Natural killer cell (primary cell): ENCODE results near the gene ZNF511. TPM values are rescaled to one million over a fixed set of nuclear protein-coding genes. Genes with fewer than 3 reads are reported as not detected.
A peak's percentile ranks its signal among the peaks of the same experiment; 100 is the strongest.

Experiments
- ATAC-seq, 3 donors: fragments of 150-1000 bp in 2 of 3; fragments of 200-7000 bp in 1 of 3; cut with Tn5 transposase; 1 replicate in 1 of 3; 2 replicates in 2 of 3; pipeline ENCODE4 v1.10.0; 2021; ENCODE audit warnings: mild to moderate bottlenecking in 2 of 3, moderate library complexity in 2 of 3
- DNase-seq, 2 donors: peaks; one replicate each; pipeline versions ENCODE4 v3.0.0 to v3.0.0-alpha.2; 2013 to 2021; ENCODE audit warnings: mixed read lengths in 1 of 2
- H3K27ac ChIP-seq: one replicate; pipeline ENCODE4 v1.5.1; 2013; ENCODE audit warnings: mild to moderate bottlenecking, low read length
- H3K27me3 ChIP-seq: one replicate; pipeline ENCODE4 v1.6.1; 2013; ENCODE audit warnings: low read length; ENCODE audit not compliant: control insufficient read depth, insufficient read depth
- H3K36me3 ChIP-seq: one replicate; pipeline ENCODE4 v1.6.1; 2013; ENCODE audit warnings: low read length; ENCODE audit not compliant: control insufficient read depth, insufficient read depth
- H3K4me1 ChIP-seq: one replicate; pipeline ENCODE4 v1.6.1; 2013; ENCODE audit warnings: low read length; ENCODE audit not compliant: control insufficient read depth, insufficient read depth
- H3K4me3 ChIP-seq: one replicate; pipeline ENCODE4 v1.5.1; 2013; ENCODE audit warnings: low read length
- H3K9me3 ChIP-seq: one replicate; pipeline ENCODE4 v1.6.1; 2013; ENCODE audit warnings: low read length; ENCODE audit not compliant: control insufficient read depth, insufficient read depth
- H3K27ac Mint-ChIP-seq, 2 donors: one replicate each; pipeline ENCODE4 v1.8.0; 2022; ENCODE audit warnings: mild to moderate bottlenecking in 2 of 2, mixed read lengths in 2 of 2, moderate library complexity in 1 of 2
- H3K27me3 Mint-ChIP-seq, 2 donors: one replicate each; pipeline ENCODE4 v1.8.0; 2022; ENCODE audit warnings: low read depth in 2 of 2, mixed read lengths in 2 of 2
- H3K36me3 Mint-ChIP-seq: one replicate; pipeline ENCODE4 v1.8.0; 2022; ENCODE audit warnings: mixed read lengths
- H3K4me1 Mint-ChIP-seq, 2 donors: one replicate each; pipeline ENCODE4 v1.8.0; 2022; ENCODE audit warnings: mixed read lengths in 2 of 2
- H3K4me3 Mint-ChIP-seq: one replicate; pipeline ENCODE4 v1.8.0; 2022; ENCODE audit warnings: mild to moderate bottlenecking, moderate library complexity, mixed read lengths
- H3K9me3 Mint-ChIP-seq, 2 donors: one replicate each; pipeline ENCODE4 v1.8.0; 2022; ENCODE audit warnings: mixed read lengths in 2 of 2
- whole genome bisulfite sequencing: methylation state at CpG from one replicate; pipeline ENCODE4 v1.1.7; 2013; ENCODE audit warnings: missing lambda C conversion rate; ENCODE audit not compliant: insufficient coverage; 5-methylcytosine and 5-hydroxymethylcytosine counted together
- intact Hi-C: fragments of 100-400 bp; cut with micrococcal nuclease; formaldehyde crosslinking; loops from one replicate; pipeline ENCODE4 v1.14.2; 2022
- total RNA-seq, 4 donors: library from RNA; stranded (reverse); fragments of 120-200 nt in 1 of 4; gene quantifications; one replicate each; pipeline versions ENCODE4 v1.2.3 to v1.2.4, GENCODE V29; 2013 to 2022
- TF ChIP-seq, protein P1 (sequence below): fragments of 200-600 bp; IDR thresholded peaks from one replicate; pipeline ENCODE4 v1.8.0; 2022; ENCODE audit warnings: antibody characterized with exemption

Gene ZNF511
- total RNA-seq, 3 donors from 2014 or later (not counting 1 experiment from before 2014, with no cell fraction given) = 28.1 to 39.0 (median 32.4) TPM

DNA sequence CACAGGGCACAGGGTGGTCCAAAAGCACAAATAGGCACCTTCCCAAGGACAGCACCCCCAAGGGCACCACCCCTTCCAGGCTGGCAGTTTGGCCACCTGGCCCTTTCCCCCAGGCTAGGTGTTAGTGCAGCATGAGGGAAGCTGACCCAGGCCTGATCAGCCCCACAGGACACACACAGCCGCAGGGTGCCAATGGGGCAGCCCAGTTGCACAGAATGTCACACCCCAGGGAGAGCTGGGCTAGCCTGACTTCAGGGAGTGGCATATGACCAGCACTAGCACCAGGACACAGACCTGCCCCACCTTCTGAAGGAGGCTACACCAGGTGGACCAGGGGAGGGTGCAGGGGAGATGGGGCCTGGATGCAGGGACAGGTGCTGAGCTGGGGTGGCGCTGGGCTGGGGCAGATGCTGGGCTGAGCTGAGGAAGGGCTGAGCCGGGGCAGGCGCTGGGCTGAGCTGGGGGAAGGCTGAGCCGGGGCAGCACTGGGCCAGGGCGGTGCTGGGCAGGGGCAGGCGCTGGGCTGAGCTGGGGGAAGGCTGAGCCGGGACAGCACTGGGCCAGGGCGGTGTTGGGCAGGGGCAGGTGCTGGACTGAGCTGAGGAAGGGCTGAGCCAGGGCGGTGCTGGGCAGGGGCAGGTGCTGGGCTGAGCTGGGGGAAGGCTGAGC lies 28.2 kb upstream of the ZNF511 start:
- Mint-ChIP-seq H3K27ac (peak overlapping the region; percentile 98), H3K9me3 (no peaks in the 10 kb centered on the region), H3K4me3 (peak overlapping the region; percentile 92), H3K36me3 (peaks cover 6% of the 10 kb centered on the region), H3K4me1 (peaks cover 28 to 39% of the 10 kb centered on the region in 2 donors), H3K27me3 (no peaks in the 10 kb centered on the region)
- Histone ChIP-seq H3K9me3 (no peaks in the 10 kb centered on the region), H3K27me3 (no peaks in the 10 kb centered on the region), H3K27ac (peak overlapping the region; percentile 95), H3K4me1 (peaks cover 48% of the 10 kb centered on the region), H3K36me3 (peaks cover 41% of the 10 kb centered on the region), H3K4me3 (no peak overlapping the region)
- 78% methylated on average over 10 of the region's 10 CpGs for WGBS
- intact Hi-C loops = no loop called here
- TF ChIP-seq, protein P1, sequence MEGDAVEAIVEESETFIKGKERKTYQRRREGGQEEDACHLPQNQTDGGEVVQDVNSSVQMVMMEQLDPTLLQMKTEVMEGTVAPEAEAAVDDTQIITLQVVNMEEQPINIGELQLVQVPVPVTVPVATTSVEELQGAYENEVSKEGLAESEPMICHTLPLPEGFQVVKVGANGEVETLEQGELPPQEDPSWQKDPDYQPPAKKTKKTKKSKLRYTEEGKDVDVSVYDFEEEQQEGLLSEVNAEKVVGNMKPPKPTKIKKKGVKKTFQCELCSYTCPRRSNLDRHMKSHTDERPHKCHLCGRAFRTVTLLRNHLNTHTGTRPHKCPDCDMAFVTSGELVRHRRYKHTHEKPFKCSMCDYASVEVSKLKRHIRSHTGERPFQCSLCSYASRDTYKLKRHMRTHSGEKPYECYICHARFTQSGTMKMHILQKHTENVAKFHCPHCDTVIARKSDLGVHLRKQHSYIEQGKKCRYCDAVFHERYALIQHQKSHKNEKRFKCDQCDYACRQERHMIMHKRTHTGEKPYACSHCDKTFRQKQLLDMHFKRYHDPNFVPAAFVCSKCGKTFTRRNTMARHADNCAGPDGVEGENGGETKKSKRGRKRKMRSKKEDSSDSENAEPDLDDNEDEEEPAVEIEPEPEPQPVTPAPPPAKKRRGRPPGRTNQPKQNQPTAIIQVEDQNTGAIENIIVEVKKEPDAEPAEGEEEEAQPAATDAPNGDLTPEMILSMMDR = no peak
- DNase-seq = no peak
- ATAC-seq = no peak

GRCh38 chr10:133281084-133281483 lies 27.6 kb upstream of the ZNF511 start:
- DNase-seq = no peak
- Mint-ChIP-seq H3K4me3 (no peak overlapping the region), H3K4me1 (peaks cover 28 to 33% of the 10 kb centered on the region in 2 donors), H3K27ac (peak overlapping the region in 1 of 2 donors; percentile 98), H3K27me3 (no peaks in the 10 kb centered on the region), H3K36me3 (peaks cover 12% of the 10 kb centered on the region), H3K9me3 (no peaks in the 10 kb centered on the region)
- Histone ChIP-seq H3K4me1 (peaks cover 43% of the 10 kb centered on the region), H3K27me3 (no peaks in the 10 kb centered on the region), H3K27ac (no peak overlapping the region), H3K36me3 (peaks cover 46% of the 10 kb centered on the region), H3K4me3 (no peak overlapping the region), H3K9me3 (no peaks in the 10 kb centered on the region)
- intact Hi-C loops = no loop called here
- WGBS = 97% methylated on average over 13 of the region's 15 CpGs
- TF ChIP-seq, protein P1 = no peak
- no peak for ATAC-seq

GRCh38 chr10:133281628-133282372 lies 26.9 kb upstream of the ZNF511 start:
- no peak overlapping the region for H3K27ac ChIP-seq
- peak overlapping the region; percentile 37 for H3K4me3 Mint-ChIP-seq
- H3K36me3 ChIP-seq = peaks cover 51% of the 10 kb centered on the region
- H3K27me3 ChIP-seq = no peaks in the 10 kb centered on the region
- peaks cover 14% of the 10 kb centered on the region for H3K36me3 Mint-ChIP-seq
- no peak overlapping the region for H3K27ac Mint-ChIP-seq
- 94% methylated on average over 38 of the region's 38 CpGs for WGBS
- intact Hi-C loops = no loop called here
- TF ChIP-seq, protein P1 = no peak
- peaks cover 28 to 37% of the 10 kb centered on the region in 2 donors for H3K4me1 Mint-ChIP-seq
- no peaks in the 10 kb centered on the region for H3K9me3 ChIP-seq
- H3K9me3 Mint-ChIP-seq = no peaks in the 10 kb centered on the region
- no peaks in the 10 kb centered on the region for H3K27me3 Mint-ChIP-seq
- no peak overlapping the region for H3K4me3 ChIP-seq
- ATAC-seq = no peak
- H3K4me1 ChIP-seq = peaks cover 39% of the 10 kb centered on the region
- no peak for DNase-seq
